Keratinocyte (primary cell): ENCODE measurements around the gene SLC38A3.
"Not testable (repeated sequence)": the region's sequence is repeated elsewhere in the genome, so short reads cannot be mapped to it uniquely, and the experiment has no call there.

Experiments used
- CTCF ChIP-seq, 3 experiments: IDR thresholded peaks in 1 of 3; conservative IDR thresholded peaks in 1 of 3; optimal IDR thresholded peaks in 1 of 3; 2 replicates in 2 of 3; 3 replicates in 1 of 3; pipeline versions ENCODE3 to v1.5.1; 2011; ENCODE audit warnings: low read length in 3 of 3, mild to moderate bottlenecking in 3 of 3, moderate library complexity in 2 of 3, control low read depth in 1 of 3, inconsistent platforms in 1 of 3; ENCODE audit not compliant: insufficient read depth in 2 of 3; ENCODE audit errors: extremely low read depth in 1 of 3
- EZH2 ChIP-seq: IDR thresholded peaks from one replicate; pipeline ENCODE4 v1.6.1; 2012; ENCODE audit warnings: inconsistent platforms, mild to moderate bottlenecking, low read length, moderate library complexity

- not testable (repeated sequence) for TF ChIP-seq EZH2; CTCF (optimal IDR thresholded peaks at IDR 0.05 in 1 of 3, IDR thresholded peaks at IDR 0.05 in 1 of 3, conservative IDR thresholded peaks at IDR 0.05 in 1 of 3; ENCODE audit: extremely low read depth in 1 of 3, insufficient read depth in 2 of 3, low read length in 3 of 3)
Measured at GRCh38 chr3:50211368-50211717, 6.3 kb downstream of the SLC38A3 start.
